ENCODE results near the gene C7. TPM values are rescaled to one million over a fixed set of nuclear protein-coding genes. Genes with fewer than 3 reads are reported as not detected.

Gene C7
- total and polyA plus RNA-seq, 8 donors = 22.4 to 317 (median 181) TPM

DNA sequence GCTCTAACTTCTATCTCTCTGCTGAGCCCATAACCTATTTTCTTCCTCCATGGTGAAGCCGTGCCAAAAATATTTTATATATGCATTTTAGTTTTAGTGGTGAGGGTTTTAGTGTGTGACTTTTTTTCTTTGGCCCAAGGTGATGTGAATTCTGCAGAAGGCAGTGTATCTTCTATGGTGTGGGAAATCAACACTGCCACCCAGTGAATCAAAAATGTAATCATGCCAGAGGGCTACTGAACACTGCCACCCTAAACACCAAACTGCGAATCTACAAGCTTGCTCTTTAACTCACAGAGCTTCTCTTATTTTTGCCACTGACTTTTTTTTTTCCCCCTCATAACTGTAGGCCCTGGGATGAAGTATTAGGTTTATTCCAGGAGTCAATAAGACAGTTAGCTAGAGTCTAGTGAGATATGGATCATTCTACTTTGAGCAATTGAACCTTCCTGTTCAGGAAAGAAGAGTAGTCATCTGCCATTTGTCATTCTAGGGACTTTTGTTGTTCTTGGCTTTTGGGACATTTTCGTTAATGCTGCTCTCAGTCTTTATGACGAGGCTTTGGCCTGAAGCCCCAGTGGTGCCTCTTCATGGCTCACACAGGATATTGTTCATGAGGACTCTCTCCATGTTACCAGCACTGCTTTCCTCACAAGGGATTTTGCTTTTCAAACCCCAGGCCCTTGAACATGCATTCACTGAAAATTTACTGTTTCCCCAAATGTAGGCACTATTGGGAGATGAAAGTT is 53.1 kb downstream of the C7 start:
- Histone ChIP-seq H3K27me3 (no peaks in the 10 kb centered on the region), H3K27ac (no peak overlapping the region), H3K36me3 (no peaks in the 10 kb centered on the region), H3K4me1 (no peaks in the 10 kb centered on the region), H3K4me3 (no peak overlapping the region), H3K9me3 (peaks cover 0 to 13% (median 3%) of the 10 kb centered on the region in 4 donors)
- TF ChIP-seq POLR2A (IDR thresholded peaks at IDR 0.05) = no peak
- no peak for TF ChIP-seq EP300 (IDR thresholded peaks at IDR 0.05)
- no peak for TF ChIP-seq POLR2AphosphoS5 (IDR thresholded peaks at IDR 0.05)
- TF ChIP-seq, protein P1, sequence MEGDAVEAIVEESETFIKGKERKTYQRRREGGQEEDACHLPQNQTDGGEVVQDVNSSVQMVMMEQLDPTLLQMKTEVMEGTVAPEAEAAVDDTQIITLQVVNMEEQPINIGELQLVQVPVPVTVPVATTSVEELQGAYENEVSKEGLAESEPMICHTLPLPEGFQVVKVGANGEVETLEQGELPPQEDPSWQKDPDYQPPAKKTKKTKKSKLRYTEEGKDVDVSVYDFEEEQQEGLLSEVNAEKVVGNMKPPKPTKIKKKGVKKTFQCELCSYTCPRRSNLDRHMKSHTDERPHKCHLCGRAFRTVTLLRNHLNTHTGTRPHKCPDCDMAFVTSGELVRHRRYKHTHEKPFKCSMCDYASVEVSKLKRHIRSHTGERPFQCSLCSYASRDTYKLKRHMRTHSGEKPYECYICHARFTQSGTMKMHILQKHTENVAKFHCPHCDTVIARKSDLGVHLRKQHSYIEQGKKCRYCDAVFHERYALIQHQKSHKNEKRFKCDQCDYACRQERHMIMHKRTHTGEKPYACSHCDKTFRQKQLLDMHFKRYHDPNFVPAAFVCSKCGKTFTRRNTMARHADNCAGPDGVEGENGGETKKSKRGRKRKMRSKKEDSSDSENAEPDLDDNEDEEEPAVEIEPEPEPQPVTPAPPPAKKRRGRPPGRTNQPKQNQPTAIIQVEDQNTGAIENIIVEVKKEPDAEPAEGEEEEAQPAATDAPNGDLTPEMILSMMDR (IDR thresholded peaks at IDR 0.05) = no peak
- WGBS, 5 donors = 57 to 78% (median 75%) methylated on average over 4 of the region's 4 CpGs
- DNase-seq = no peak
- intact Hi-C loops (cut with DNase I; ENCODE audit: low total_unique reads) = no loop called here

DNA sequence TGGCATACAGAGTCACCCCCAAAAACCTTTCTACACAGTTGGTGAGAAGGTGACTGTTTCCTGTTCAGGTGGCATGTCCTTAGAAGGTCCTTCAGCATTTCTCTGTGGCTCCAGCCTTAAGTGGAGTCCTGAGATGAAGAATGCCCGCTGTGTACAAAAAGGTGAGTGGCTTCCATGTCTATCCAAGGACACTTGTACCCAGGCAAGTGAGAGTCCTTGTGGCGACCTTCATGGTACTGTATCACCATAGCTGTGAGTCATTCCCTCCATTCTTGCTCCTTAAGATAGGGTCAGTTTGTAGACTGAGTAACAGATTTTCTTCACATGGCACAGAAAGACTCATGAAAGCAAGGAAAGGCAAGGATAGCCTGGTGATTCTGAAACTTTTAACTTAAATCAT is 63.1 kb downstream of the C7 start:
- TF ChIP-seq POLR2A (IDR thresholded peaks at IDR 0.05) = no peak
- no peak for TF ChIP-seq EP300 (IDR thresholded peaks at IDR 0.05)
- TF ChIP-seq POLR2AphosphoS5 (IDR thresholded peaks at IDR 0.05) = no peak
- TF ChIP-seq, protein P1 (IDR thresholded peaks at IDR 0.05) = no peak
- WGBS, 5 donors = 84 to 93% (median 89%) methylated on average over 2 of the region's 2 CpGs
- Histone ChIP-seq H3K27ac (no peak overlapping the region), H3K9me3 (peaks cover 0 to 7% (median 0%) of the 10 kb centered on the region in 4 donors), H3K4me1 (peaks cover 0 to 18% (median 4%) of the 10 kb centered on the region in 4 donors), H3K27me3 (no peaks in the 10 kb centered on the region), H3K36me3 (no peaks in the 10 kb centered on the region), H3K4me3 (no peak overlapping the region)
- intact Hi-C loops (cut with DNase I; ENCODE audit: low total_unique reads) = no loop called here
- peak in 1 of 2 donors; percentile 19 for DNase-seq

DNA sequence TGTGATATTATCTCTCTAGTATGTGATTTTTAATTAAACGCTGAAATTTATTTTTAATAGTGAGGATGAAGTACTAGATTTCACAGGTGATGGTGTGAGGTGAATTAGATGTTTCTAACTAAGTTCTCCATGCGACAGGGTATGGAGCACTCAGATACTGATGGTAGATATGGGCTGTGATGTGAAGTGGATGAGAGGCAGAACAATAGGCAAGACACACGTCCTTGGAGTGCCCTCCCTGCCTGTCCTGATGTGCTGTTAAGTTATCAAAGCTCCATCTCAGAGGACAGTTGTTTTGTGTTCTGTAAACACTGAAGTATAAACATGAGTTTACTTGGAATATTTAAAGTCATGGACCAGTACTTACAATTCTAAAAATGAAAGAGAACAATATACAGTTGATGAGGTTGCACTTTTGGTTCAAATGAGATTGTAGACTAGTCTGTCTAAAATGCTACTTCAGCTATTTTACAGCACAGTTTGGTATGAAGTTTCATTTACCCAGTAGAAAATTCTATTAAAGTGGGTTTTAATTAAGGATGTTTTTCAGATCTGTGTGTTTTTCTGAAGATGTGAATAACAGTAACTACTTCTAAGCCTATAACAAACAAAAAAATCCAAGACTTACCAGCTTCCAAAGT is 64.2 kb downstream of the C7 start:
- Histone ChIP-seq H3K4me3 (no peak overlapping the region), H3K27ac (no peak overlapping the region), H3K9me3 (no peaks in the 10 kb centered on the region), H3K36me3 (no peaks in the 10 kb centered on the region), H3K27me3 (no peaks in the 10 kb centered on the region), H3K4me1 (peaks cover 0 to 19% (median 4%) of the 10 kb centered on the region in 4 donors)
- intact Hi-C loops (cut with DNase I; ENCODE audit: low total_unique reads) = no loop called here
- WGBS, 5 donors = 77 to 81% (median 79%) methylated on average over 3 of the region's 3 CpGs
- no peak for DNase-seq
- TF ChIP-seq POLR2AphosphoS5 (IDR thresholded peaks at IDR 0.05) = no peak

DNA sequence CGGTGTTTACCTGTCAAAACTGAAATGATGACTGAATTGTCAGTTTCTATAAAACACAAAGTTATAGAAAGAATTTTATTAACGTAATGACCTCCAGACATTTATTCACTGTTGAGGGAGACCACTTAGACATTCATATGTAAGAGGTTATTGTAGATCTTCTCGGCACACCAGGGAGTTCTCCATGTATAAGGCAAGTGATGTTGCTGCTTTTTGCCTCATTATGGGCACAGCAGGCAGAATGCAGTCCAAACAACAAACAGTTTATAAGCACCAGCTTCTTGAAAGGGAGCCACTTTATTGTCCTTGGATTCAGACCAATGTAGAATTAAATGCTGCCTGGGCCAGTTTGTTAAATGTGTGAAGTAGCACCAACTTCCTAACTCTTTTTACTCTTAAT is 66.7 kb downstream of the C7 start:
- no peak for DNase-seq
- Histone ChIP-seq H3K36me3 (no peaks in the 10 kb centered on the region), H3K9me3 (no peaks in the 10 kb centered on the region), H3K27ac (no peak overlapping the region), H3K4me1 (peaks cover 0 to 19% (median 4%) of the 10 kb centered on the region in 4 donors), H3K27me3 (no peaks in the 10 kb centered on the region), H3K4me3 (no peak overlapping the region)
- intact Hi-C loops (cut with DNase I; ENCODE audit: low total_unique reads) = no loop called here
- 68 to 94% (median 90%) methylated on average over 3 of the region's 3 CpGs for WGBS, 5 donors
- no peak for TF ChIP-seq EP300 (IDR thresholded peaks at IDR 0.05)
- no peak for TF ChIP-seq POLR2AphosphoS5 (IDR thresholded peaks at IDR 0.05)
- TF ChIP-seq, protein P1 (IDR thresholded peaks at IDR 0.05) = no peak
- TF ChIP-seq POLR2A (IDR thresholded peaks at IDR 0.05) = no peak
